ENCODE results near the gene ADAMTS16. TPM values are rescaled to one million over a fixed set of nuclear protein-coding genes. Genes with fewer than 3 reads are reported as not detected.
A peak's percentile ranks its signal among the peaks of the same experiment; 100 is the strongest.

ADAMTS16 gene
- total and polyA plus RNA-seq, 2 donors from 2014 or later: 5.6 to 7.5 TPM

DNA sequence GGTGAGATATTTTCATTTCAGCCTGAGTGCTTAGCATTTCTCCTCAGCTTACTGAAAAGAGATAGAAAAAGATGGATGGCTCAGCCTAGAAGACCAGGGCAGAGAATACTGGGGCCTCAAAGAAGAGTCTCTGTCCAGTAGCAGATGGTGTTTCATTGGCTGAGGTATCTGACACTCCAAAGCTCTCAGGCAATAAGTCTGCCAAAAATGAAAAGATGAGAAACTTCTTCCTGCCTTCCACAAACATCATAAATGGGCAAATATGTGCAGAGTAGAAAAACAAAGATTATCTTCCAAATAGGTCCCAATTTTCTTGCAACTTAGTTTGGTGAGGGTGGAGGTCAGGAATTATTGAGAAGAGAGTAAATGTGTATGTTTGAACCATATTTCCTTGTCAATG is 195.0 kb downstream of the ADAMTS16 start:
- H3K4me3 ChIP-seq (ENCODE audit: low read length in 3 of 3): no peak overlapping the region
- no peak for DNase-seq
- H3K36me3 ChIP-seq (ENCODE audit: control insufficient read depth in 2 of 3, insufficient read depth in 3 of 3, low read length in 3 of 3): no peaks in the 10 kb centered on the region
- no peak for TF ChIP-seq CTCF (IDR thresholded peaks at IDR 0.05; ENCODE audit: borderline replicate concordance, extremely low read depth, insufficient read depth)
- H3K27ac ChIP-seq (ENCODE audit: low read depth in 2 of 2, low read length in 2 of 2): no peak overlapping the region
- H3K9me3 ChIP-seq (ENCODE audit: control insufficient read depth in 2 of 3, insufficient read depth in 1 of 3, low read length in 3 of 3): no peaks in the 10 kb centered on the region
- H3K4me1 ChIP-seq (ENCODE audit: control insufficient read depth in 2 of 3, insufficient read depth in 2 of 3, low read depth in 1 of 3, low read length in 3 of 3): peaks cover 0 to 14% (median 11%) of the 10 kb centered on the region in 3 donors
- intact Hi-C loops (cut with DNase I): no loop called here
- H3K9ac ChIP-seq (ENCODE audit: low read length in 3 of 3): no peak overlapping the region
- FAIRE-seq: no peak
- H3K27me3 ChIP-seq (ENCODE audit: control insufficient read depth, insufficient read depth, low read length): no peaks in the 10 kb centered on the region

- Histone ChIP-seq H3K4me3 (ENCODE audit: low read length in 3 of 3) (no peak overlapping the region), H3K9ac (ENCODE audit: low read length in 3 of 3) (no peak overlapping the region), H3K27ac (ENCODE audit: low read depth in 2 of 2, low read length in 2 of 2) (no peak overlapping the region), H3K27me3 (ENCODE audit: control insufficient read depth, insufficient read depth, low read length) (no peaks in the 10 kb centered on the region), H3K36me3 (ENCODE audit: control insufficient read depth in 2 of 3, insufficient read depth in 3 of 3, low read length in 3 of 3) (no peaks in the 10 kb centered on the region), H3K4me1 (ENCODE audit: control insufficient read depth in 2 of 3, insufficient read depth in 2 of 3, low read depth in 1 of 3, low read length in 3 of 3) (peaks cover 0 to 11% (median 8%) of the 10 kb centered on the region in 3 donors), H3K9me3 (ENCODE audit: control insufficient read depth in 2 of 3, insufficient read depth in 1 of 3, low read length in 3 of 3) (no peaks in the 10 kb centered on the region)
- intact Hi-C loops (cut with DNase I): no loop called here
- peak in 1 of 5 donors; percentile 47 for DNase-seq
- FAIRE-seq: no peak
- TF ChIP-seq CTCF (IDR thresholded peaks at IDR 0.05; ENCODE audit: borderline replicate concordance, extremely low read depth, insufficient read depth): no peak
Measured at GRCh38 chr5:5335700-5336264, 195.7 kb downstream of the ADAMTS16 start.

DNA sequence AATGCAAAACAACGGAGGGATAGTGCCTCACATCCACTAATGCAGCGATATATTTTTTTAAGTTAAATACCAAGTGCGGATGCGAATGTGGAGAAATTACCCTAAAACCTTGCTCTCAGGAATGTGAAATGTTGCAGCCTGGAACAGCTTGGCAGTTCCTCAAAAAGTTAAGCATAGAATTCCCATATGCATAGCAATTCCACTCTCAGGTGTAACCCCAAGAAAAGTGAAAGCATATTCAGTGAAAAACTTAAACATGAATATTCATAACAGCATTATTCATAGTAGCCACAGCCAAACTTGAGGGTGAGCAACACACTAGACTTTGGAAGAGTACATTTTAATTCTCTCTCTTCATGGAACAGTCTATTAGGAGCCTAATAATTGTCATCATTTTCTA is 199.1 kb downstream of the ADAMTS16 start:
- no peak for TF ChIP-seq CTCF (IDR thresholded peaks at IDR 0.05; ENCODE audit: borderline replicate concordance, extremely low read depth, insufficient read depth)
- Histone ChIP-seq H3K36me3 (ENCODE audit: control insufficient read depth in 2 of 3, insufficient read depth in 3 of 3, low read length in 3 of 3) (no peaks in the 10 kb centered on the region), H3K4me3 (ENCODE audit: low read length in 3 of 3) (no peak overlapping the region), H3K9ac (ENCODE audit: low read length in 3 of 3) (no peak overlapping the region), H3K4me1 (ENCODE audit: control insufficient read depth in 2 of 3, insufficient read depth in 2 of 3, low read depth in 1 of 3, low read length in 3 of 3) (peaks cover 0 to 11% (median 6%) of the 10 kb centered on the region in 3 donors), H3K27ac (ENCODE audit: low read depth in 2 of 2, low read length in 2 of 2) (no peak overlapping the region), H3K9me3 (ENCODE audit: control insufficient read depth in 2 of 3, insufficient read depth in 1 of 3, low read length in 3 of 3) (no peaks in the 10 kb centered on the region), H3K27me3 (ENCODE audit: control insufficient read depth, insufficient read depth, low read length) (no peaks in the 10 kb centered on the region)
- FAIRE-seq: no peak
- DNase-seq: no peak
- intact Hi-C loops (cut with DNase I): no loop called here
